ENCODE measurements around the gene GGACT. TPM values are rescaled to one million over a fixed set of nuclear protein-coding genes. Genes with fewer than 3 reads are reported as not detected.

The GGACT gene
- total RNA-seq, 4 donors from 2014 or later, result 8.8 to 37.4 (median 9.7) TPM

DNA sequence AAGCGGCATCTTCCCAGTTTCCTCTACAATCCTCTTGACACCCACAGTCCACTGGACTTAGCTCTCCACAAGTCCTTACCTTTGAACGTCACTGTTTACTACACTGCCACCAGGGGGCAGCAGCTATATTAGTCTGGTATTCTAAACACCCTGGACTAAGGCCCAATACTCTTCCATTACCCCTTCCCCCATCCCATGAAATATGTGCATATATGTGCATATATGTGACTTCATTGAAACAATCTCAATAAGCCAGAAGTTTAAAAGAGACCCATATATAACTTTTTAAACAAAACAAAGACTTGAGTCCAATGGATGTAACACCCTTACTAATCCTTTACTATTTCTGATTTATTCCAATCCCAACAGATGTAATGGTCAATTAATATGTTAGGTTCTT, 15.5 kb downstream of the GGACT start:
- Histone ChIP-seq H3K36me3 (no peaks in the 10 kb centered on the region), H3K4me3 (no peak overlapping the region), H3K9me3 (no peaks in the 10 kb centered on the region), H3K27me3 (no peaks in the 10 kb centered on the region), H3K27ac (no peak overlapping the region), H3K4me1 (no peaks in the 10 kb centered on the region)
- DNase-seq, result peak; percentile 72 to 93 (median 79)
- no peak for TF ChIP-seq POLR2A (IDR thresholded peaks at IDR 0.05)
- TF ChIP-seq, protein P1, sequence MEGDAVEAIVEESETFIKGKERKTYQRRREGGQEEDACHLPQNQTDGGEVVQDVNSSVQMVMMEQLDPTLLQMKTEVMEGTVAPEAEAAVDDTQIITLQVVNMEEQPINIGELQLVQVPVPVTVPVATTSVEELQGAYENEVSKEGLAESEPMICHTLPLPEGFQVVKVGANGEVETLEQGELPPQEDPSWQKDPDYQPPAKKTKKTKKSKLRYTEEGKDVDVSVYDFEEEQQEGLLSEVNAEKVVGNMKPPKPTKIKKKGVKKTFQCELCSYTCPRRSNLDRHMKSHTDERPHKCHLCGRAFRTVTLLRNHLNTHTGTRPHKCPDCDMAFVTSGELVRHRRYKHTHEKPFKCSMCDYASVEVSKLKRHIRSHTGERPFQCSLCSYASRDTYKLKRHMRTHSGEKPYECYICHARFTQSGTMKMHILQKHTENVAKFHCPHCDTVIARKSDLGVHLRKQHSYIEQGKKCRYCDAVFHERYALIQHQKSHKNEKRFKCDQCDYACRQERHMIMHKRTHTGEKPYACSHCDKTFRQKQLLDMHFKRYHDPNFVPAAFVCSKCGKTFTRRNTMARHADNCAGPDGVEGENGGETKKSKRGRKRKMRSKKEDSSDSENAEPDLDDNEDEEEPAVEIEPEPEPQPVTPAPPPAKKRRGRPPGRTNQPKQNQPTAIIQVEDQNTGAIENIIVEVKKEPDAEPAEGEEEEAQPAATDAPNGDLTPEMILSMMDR (IDR thresholded peaks at IDR 0.05), result peak; percentile 51 to 81 (median 77)

DNA sequence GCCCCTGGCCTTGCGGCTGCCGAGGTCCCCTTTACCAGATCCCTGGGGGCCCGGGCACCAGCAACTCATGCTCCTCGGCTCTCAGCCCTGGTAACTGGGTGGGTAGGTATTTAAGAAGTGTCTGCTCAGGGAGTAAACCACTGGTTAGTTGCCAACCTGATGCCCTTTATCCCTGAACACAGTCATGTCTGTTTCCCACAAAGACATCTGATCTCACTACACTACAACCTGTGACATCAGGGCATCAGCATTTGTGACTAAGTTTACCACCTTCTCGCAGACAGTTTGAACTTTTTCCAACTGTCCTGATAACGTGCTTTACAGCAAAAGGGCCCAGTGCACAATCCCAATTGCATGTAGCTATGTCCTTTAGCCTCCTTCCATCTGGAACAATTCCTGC, 22.0 kb downstream of the GGACT start:
- DNase-seq, result no peak
- Histone ChIP-seq H3K27ac (peak overlapping the region in 1 of 4 donors; percentile 12), H3K36me3 (no peaks in the 10 kb centered on the region), H3K4me3 (no peak overlapping the region), H3K4me1 (no peaks in the 10 kb centered on the region), H3K27me3 (no peaks in the 10 kb centered on the region), H3K9me3 (no peaks in the 10 kb centered on the region)
- no peak for TF ChIP-seq POLR2A (IDR thresholded peaks at IDR 0.05)
- TF ChIP-seq, protein P1 (IDR thresholded peaks at IDR 0.05), result no peak

DNA sequence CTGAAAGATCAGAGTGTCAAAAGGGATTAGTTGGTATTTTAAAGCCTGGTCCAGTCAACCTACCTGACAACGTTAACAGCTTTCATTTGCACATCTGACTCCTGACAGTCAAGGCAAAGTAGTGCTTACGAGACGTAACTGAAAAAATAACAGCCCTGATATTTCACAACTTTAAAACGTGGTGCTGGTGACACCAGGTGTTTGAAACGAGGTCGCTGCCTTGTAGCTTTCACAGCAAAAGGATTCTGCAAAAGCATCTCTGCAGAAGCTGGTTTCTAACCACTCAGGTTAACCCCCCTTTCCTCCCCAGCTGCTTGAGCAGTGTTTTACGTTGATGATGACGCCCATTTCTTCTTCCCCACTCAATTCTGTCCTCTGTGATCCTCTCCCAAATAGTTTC, 23.3 kb downstream of the GGACT start:
- H3K4me1 ChIP-seq, result no peaks in the 10 kb centered on the region
- no peaks in the 10 kb centered on the region for H3K36me3 ChIP-seq
- no peak overlapping the region for H3K4me3 ChIP-seq
- H3K27ac ChIP-seq, result no peak overlapping the region
- no peaks in the 10 kb centered on the region for H3K9me3 ChIP-seq
- no peak for DNase-seq
- TF ChIP-seq, protein P1 (IDR thresholded peaks at IDR 0.05), result no peak
- no peak for TF ChIP-seq POLR2A (IDR thresholded peaks at IDR 0.05)
- H3K27me3 ChIP-seq, result no peaks in the 10 kb centered on the region

DNA sequence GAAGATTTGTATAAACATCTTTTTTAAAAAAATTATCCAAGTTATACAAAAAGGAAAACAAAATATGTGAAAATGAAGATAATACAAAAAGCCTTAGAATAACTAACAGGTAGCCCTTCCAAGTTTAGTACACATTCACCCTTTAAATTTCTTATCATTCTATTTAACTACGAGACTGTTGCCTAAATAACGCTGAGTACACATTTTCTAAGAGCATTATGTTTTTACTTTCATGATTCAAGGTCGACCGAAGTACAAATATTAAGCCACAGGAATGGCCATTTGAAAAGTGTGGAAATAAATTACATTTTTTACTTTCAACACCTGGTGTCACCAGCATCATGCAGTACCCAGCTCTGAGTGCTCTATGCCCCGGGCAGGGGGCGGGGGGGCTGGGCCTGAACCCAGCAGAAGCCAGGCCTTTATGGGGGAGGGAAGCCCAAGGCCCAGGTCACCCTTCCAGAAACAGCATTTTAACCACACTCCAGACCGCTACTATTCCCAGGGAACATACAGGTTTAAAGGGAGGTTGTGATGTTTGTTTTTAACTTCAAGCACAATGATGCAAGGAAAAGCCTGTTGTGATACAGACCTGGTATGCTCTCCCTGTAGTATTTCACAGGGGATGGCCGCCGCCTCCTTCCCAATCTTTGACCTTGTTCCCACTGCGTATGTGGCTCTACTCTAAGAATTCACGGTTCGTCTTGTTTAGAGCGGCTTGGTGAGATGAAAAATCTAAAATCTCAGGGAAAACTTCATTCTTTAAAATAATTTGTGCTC, 24.0 kb downstream of the GGACT start:
- H3K4me1 ChIP-seq, result no peaks in the 10 kb centered on the region
- H3K27me3 ChIP-seq, result no peaks in the 10 kb centered on the region
- no peaks in the 10 kb centered on the region for H3K9me3 ChIP-seq
- H3K36me3 ChIP-seq, result no peaks in the 10 kb centered on the region
- DNase-seq, result no peak
- TF ChIP-seq, protein P1 (IDR thresholded peaks at IDR 0.05), result no peak
- TF ChIP-seq POLR2A (IDR thresholded peaks at IDR 0.05), result no peak
- no peak overlapping the region for H3K4me3 ChIP-seq
- no peak overlapping the region for H3K27ac ChIP-seq

DNA sequence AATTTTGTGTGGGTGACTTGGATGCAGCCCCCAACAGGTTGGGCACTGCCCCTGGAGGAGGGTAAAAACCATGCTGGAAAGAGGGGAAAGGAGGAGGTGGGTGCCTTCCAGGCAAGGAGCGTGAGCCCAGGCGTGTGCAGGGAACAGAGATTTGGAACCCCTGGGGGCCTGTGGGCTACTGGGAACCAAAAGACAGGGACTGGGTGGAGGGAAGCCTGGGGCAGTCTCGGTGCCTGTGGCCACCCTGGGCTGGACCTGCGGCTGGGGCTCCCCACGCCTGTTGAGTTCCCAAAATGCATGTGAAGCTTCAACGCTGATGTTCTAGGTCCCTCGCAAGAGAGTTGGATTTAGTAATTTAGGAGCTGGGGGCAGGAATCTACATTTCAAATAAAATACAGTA, 24.8 kb downstream of the GGACT start:
- Histone ChIP-seq H3K4me1 (no peaks in the 10 kb centered on the region), H3K27ac (no peak overlapping the region), H3K9me3 (no peaks in the 10 kb centered on the region), H3K4me3 (no peak overlapping the region), H3K36me3 (no peaks in the 10 kb centered on the region), H3K27me3 (no peaks in the 10 kb centered on the region)
- DNase-seq, result no peak
- TF ChIP-seq POLR2A (IDR thresholded peaks at IDR 0.05), result no peak
- TF ChIP-seq, protein P1 (IDR thresholded peaks at IDR 0.05), result no peak

Data from Peyer's patch (tissue), 4 donors.